ENCODE data around the gene HOXC11. TPM values are rescaled to one million over a fixed set of nuclear protein-coding genes. Genes with fewer than 3 reads are reported as not detected.

HOXC11 gene
- total RNA-seq, 2 experiments from 2014 or later, result not detected

- CTCF ChIA-PET, result interaction anchor here (1.2 kb wide), 1 partner anchor 8 kb away, joined by 3 read pairs; the partner anchor contains the start of gene HOXC9
- POLR2A ChIA-PET, result no interaction called here
Measured at GRCh38 chr12:53992377-53992889, 19.5 kb downstream of the HOXC11 start.

GRCh38 chr12:53993162-53994008 is 20.5 kb downstream of the HOXC11 start:
- CTCF ChIA-PET, result interaction anchor here (0.8 to 0.9 kb wide), 3 partner anchors 37 to 215 kb away, joined by 3 to 4 read pairs (median 3); partner anchors contain the start of gene HOXC5

GRCh38 chr12:53994009-53994263 is 21.0 kb downstream of the HOXC11 start:
- ChIA-PET CTCF (interaction anchor here (0.8 to 0.9 kb wide), 3 partner anchors 38 to 214 kb away, joined by 3 to 4 read pairs (median 3); partner anchors contain the start of gene HOXC5), POLR2A (no interaction called here)

More at GRCh38 chr12:53993162-53994008, 20.5 kb downstream of the HOXC11 start:
- POLR2A ChIA-PET, result no interaction called here

GRCh38 chr12:53994264-53995001 is 21.5 kb downstream of the HOXC11 start:
- ChIA-PET POLR2A (no interaction called here), CTCF (interaction anchor here (0.8 to 2.6 kb wide), 5 partner anchors 9 to 214 kb away, joined by 3 to 12 read pairs (median 3); partner anchors contain the start of genes HOXC10 and HOXC5)

- ChIA-PET POLR2A (no interaction called here), CTCF (interaction anchor here (1.0 to 2.6 kb wide), 2 partner anchors 10 to 213 kb away, joined by 3 to 12 read pairs; partner anchors contain the start of gene HOXC10)
Measured at GRCh38 chr12:53995002-53995377, 22.1 kb downstream of the HOXC11 start.

- CTCF ChIA-PET, result interaction anchor here (1.0 to 2.6 kb wide), 3 partner anchors 11 to 212 kb away, joined by 3 to 12 read pairs (median 3); partner anchors contain the start of gene HOXC10
- POLR2A ChIA-PET, result no interaction called here
Measured at GRCh38 chr12:53995378-53996239, 22.7 kb downstream of the HOXC11 start.

- ChIA-PET POLR2A (no interaction called here), CTCF (interaction anchor here (0.9 to 2.6 kb wide), 3 partner anchors 9 to 211 kb away, joined by 3 to 12 read pairs (median 3); no protein-coding TSS in a partner anchor)
Measured at GRCh38 chr12:53996240-53997203, 23.6 kb downstream of the HOXC11 start.

GRCh38 chr12:53997204-53998109 is 24.5 kb downstream of the HOXC11 start:
- CTCF ChIA-PET, result interaction anchor here (0.9 to 2.6 kb wide), 4 partner anchors 8 to 210 kb away, joined by 3 to 12 read pairs (median 3); no protein-coding TSS in a partner anchor
- POLR2A ChIA-PET, result no interaction called here

GRCh38 chr12:53998110-53998899 is 25.4 kb downstream of the HOXC11 start:
- ChIA-PET CTCF (interaction anchor here (0.9 to 1.2 kb wide), 4 partner anchors 11 to 210 kb away, joined by 3 to 4 read pairs (median 3); partner anchors contain the start of gene HOXC8), POLR2A (interaction anchor here (0.5 kb wide), 1 partner anchor 18 kb away, joined by 8 read pairs; no protein-coding TSS in a partner anchor)

GRCh38 chr12:53998900-53999236 is 25.9 kb downstream of the HOXC11 start:
- CTCF ChIA-PET, result interaction anchor here (0.8 to 1.6 kb wide), 6 partner anchors 10 to 209 kb away, joined by 3 to 7 read pairs (median 3); partner anchors contain the start of genes HOXC10 and HOXC8
- POLR2A ChIA-PET, result no interaction called here

- ChIA-PET POLR2A (no interaction called here), CTCF (interaction anchor here (0.7 to 1.8 kb wide), 6 partner anchors 9 to 201 kb away, joined by 3 to 7 read pairs (median 6); partner anchors contain the start of genes HOXC10 and HOXC8)
Measured at GRCh38 chr12:53999559-54000115, 26.7 kb downstream of the HOXC11 start.

- ChIA-PET CTCF (interaction anchor here (0.6 to 1.8 kb wide), 7 partner anchors 8 to 200 kb away, joined by 3 to 7 read pairs (median 5); partner anchors contain the start of genes HOXC10 and HOXC8), POLR2A (no interaction called here)
Measured at GRCh38 chr12:54000116-54001114, 27.5 kb downstream of the HOXC11 start, which contains the start of gene HOXC9. Gene HOXC9 (plus strand): TSS chr12:54000161. CDS start chr12:54000189, 28 bp downstream.

- CTCF ChIA-PET, result interaction anchor here (0.6 to 1.8 kb wide), 4 partner anchors 7 to 65 kb away, joined by 3 to 6 read pairs (median 4); partner anchors contain the start of genes HOXC10 and HOXC8
- POLR2A ChIA-PET, result interaction anchor here (0.6 kb wide), 1 partner anchor 241 kb away, joined by 3 read pairs; no protein-coding TSS in a partner anchor
Measured at GRCh38 chr12:54001283-54002187, 28.6 kb downstream of the HOXC11 start.
